Spleen (tissue), 11 donors: ENCODE data around the gene EXOC3. TPM values are rescaled to one million over a fixed set of nuclear protein-coding genes. Genes with fewer than 3 reads are reported as not detected.
A peak's percentile ranks its signal among the peaks of the same experiment; 100 is the strongest.

ENCODE experiments used
- DNase-seq: peaks from one replicate; pipeline ENCODE4 v3.0.0-alpha.2; 2020
- H3K27ac ChIP-seq, 8 donors: fragments of 200-600 bp; sonication (generic) in 7 of 8; 1 replicate in 4 of 8; 2 replicates in 4 of 8; pipeline versions ENCODE4 v1.5.0 to v1.8.0; 2016 to 2021; ENCODE audit warnings: inconsistent platforms in 4 of 8, mild to moderate bottlenecking in 4 of 8, moderate library complexity in 1 of 8
- H3K27me3 ChIP-seq, 7 donors: fragments of 200-600 bp; sonication (generic) in 6 of 7; replicated peaks in 1 of 7; 1 replicate in 4 of 7; 2 replicates in 3 of 7; pipeline versions ENCODE4 v1.5.0 to v1.8.0; 2016 to 2021; ENCODE audit warnings: inconsistent platforms in 3 of 7, mild to moderate bottlenecking in 1 of 7
- H3K36me3 ChIP-seq, 6 donors: fragments of 200-600 bp; sonication (generic) in 5 of 6; 1 replicate in 4 of 6; 2 replicates in 2 of 6; pipeline versions ENCODE4 v1.5.0 to v1.8.0; 2016 to 2021; ENCODE audit warnings: inconsistent platforms in 2 of 6
- H3K4me1 ChIP-seq, 6 donors: fragments of 200-600 bp; sonication (generic) in 5 of 6; 1 replicate in 3 of 6; 2 replicates in 3 of 6; pipeline versions ENCODE4 v1.5.0 to v1.8.0; 2016 to 2021; ENCODE audit warnings: inconsistent platforms in 3 of 6
- H3K4me3 ChIP-seq, 8 donors: fragments of 200-600 bp; sonication (generic) in 7 of 8; 1 replicate in 4 of 8; 2 replicates in 4 of 8; pipeline versions ENCODE4 v1.5.0 to v1.8.0; 2016 to 2021; ENCODE audit warnings: inconsistent platforms in 4 of 8, mild to moderate bottlenecking in 4 of 8, moderate library complexity in 2 of 8
- H3K9me3 ChIP-seq, 8 donors: fragments of 200-600 bp; sonication (generic) in 7 of 8; 1 replicate in 4 of 8; 2 replicates in 4 of 8; pipeline versions ENCODE4 v1.5.0 to v1.8.0; 2016 to 2021; ENCODE audit warnings: inconsistent platforms in 4 of 8
- CTCF ChIP-seq, 11 experiments: fragments of 200-600 bp in 7 of 11; fragments of 450-650 bp in 4 of 11; sonication (generic) in 4 of 11; IDR thresholded peaks in 8 of 11; conservative IDR thresholded peaks in 3 of 11; 1 replicate in 7 of 11; 2 replicates in 4 of 11; pipeline versions ENCODE4 v1.4.0 to v1.8.0; 2016 to 2021; ENCODE audit warnings: antibody characterized with exemption in 11 of 11, inconsistent platforms in 4 of 11, mild to moderate bottlenecking in 1 of 11
- POLR2A ChIP-seq, 3 donors: fragments of 450-650 bp; IDR thresholded peaks; one replicate each; pipeline ENCODE4 v1.5.1; 2017; ENCODE audit warnings: antibody characterized with exemption in 3 of 3, mild to moderate bottlenecking in 1 of 3
- POLR2AphosphoS5 ChIP-seq, 3 donors: sonication (generic); formaldehyde crosslinking; IDR thresholded peaks; one replicate each; pipeline ENCODE4 v1.5.1; 2017; ENCODE audit warnings: antibody characterized with exemption in 3 of 3
- WGBS, 5 donors: extraction: QIAGEN DNeasy Blood & Tissue Kit in 3 of 5; methylation state at CpG; one replicate each; pipeline versions ENCODE4 v1.1.5 to v1.1.7; 2013 to 2018; 5-methylcytosine and 5-hydroxymethylcytosine counted together
- intact Hi-C: fragments of 100-400 bp; cut with DNase I; formaldehyde crosslinking; loops from one replicate; pipeline ENCODE4 v1.15.0; 2023; ENCODE audit warnings: low total_unique reads
- polyA plus RNA-seq, 3 donors: library from polyadenylated mRNA; stranded (reverse); fragments of 200-250 nt; gene quantifications; one replicate each; pipeline ENCODE4 v1.2.1, GENCODE V29; 2013
- total RNA-seq, 7 donors: library from RNA; depleted of rRNA in 3 of 7; stranded (reverse); fragments of >200 nt in 3 of 7; fragmentation: NEBNext Ultra II Directional in 4 of 7; extraction: Animal tissue kit (Norgen Biotek cat#: 25700) in 4 of 7; gene quantifications; one replicate each; pipeline versions ENCODE4 v1.1.0 to v1.2.1, GENCODE V29; 2016 to 2021
- donor health status: healthy with polysubstance abuse.
- donor health status: DM: no; HTN: no; CAD: no; lungs with moderate emphysema.
- donor health status: DM: no; HTN: no; CAD: no.
- donor health status: Bipolar disorder and iron deficiency.
- donor health status: healthy.
- donor health status: DM: no; HTN: no; CAD: no.
- donor health status: DM: yes; HTN: yes; CAD: no.

The EXOC3 gene
- total and polyA plus RNA-seq, 10 donors: 22.7 to 87.0 (median 71.0) TPM

- intact Hi-C loops: no loop called here
- peak in 2 of 3 donors; percentile 46 to 52 for TF ChIP-seq POLR2AphosphoS5 (IDR thresholded peaks at IDR 0.05)
- no peak for TF ChIP-seq CTCF (IDR thresholded peaks at IDR 0.05 in 8 of 11, conservative IDR thresholded peaks at IDR 0.05 in 3 of 11)
- no peak for TF ChIP-seq POLR2A (IDR thresholded peaks at IDR 0.05)
- 30 to 50% (median 44%) methylated on average over 14 to 18 of the region's 18 CpGs for WGBS, 5 donors
- peaks cover 0 to 22% (median 8%) of the 10 kb centered on the region in 6 donors for H3K4me1 ChIP-seq
- no peaks in the 10 kb centered on the region for H3K9me3 ChIP-seq
- DNase-seq: peak; percentile 92
- H3K4me3 ChIP-seq: no peak overlapping the region
- H3K27ac ChIP-seq: peak overlapping the region in 5 of 8 donors; percentile 33 to 64 (median 43)
- peaks cover 0 to 91% (median 73%) of the 10 kb centered on the region in 6 donors for H3K36me3 ChIP-seq
- H3K27me3 ChIP-seq: no peaks in the 10 kb centered on the region
Measured at GRCh38 chr5:463952-464351, 21.0 kb downstream of the EXOC3 start.

GRCh38 chr5:464446-464842, 21.5 kb downstream of the EXOC3 start:
- TF ChIP-seq POLR2A (IDR thresholded peaks at IDR 0.05): no peak
- TF ChIP-seq POLR2AphosphoS5 (IDR thresholded peaks at IDR 0.05): peak in 1 of 3 donors; percentile 0
- no peak for TF ChIP-seq CTCF (IDR thresholded peaks at IDR 0.05 in 8 of 11, conservative IDR thresholded peaks at IDR 0.05 in 3 of 11)
- Histone ChIP-seq H3K27me3 (no peaks in the 10 kb centered on the region), H3K4me1 (peaks cover 0 to 21% (median 8%) of the 10 kb centered on the region in 6 donors), H3K27ac (peak overlapping the region in 5 of 8 donors; percentile 33 to 64 (median 43)), H3K36me3 (peaks cover 0 to 91% (median 70%) of the 10 kb centered on the region in 6 donors), H3K4me3 (no peak overlapping the region), H3K9me3 (no peaks in the 10 kb centered on the region)
- intact Hi-C loops: no loop called here
- WGBS, 5 donors: 92 to 95% (median 94%) methylated on average over 19 of the region's 19 CpGs
- DNase-seq: peak; percentile 76

GRCh38 chr5:464843-465590, 22.0 kb downstream of the EXOC3 start:
- no peak overlapping the region for H3K4me3 ChIP-seq
- DNase-seq: peak; percentile 78
- peak overlapping the region in 3 of 8 donors; percentile 38 to 64 (median 43) for H3K27ac ChIP-seq
- no peaks in the 10 kb centered on the region for H3K27me3 ChIP-seq
- H3K36me3 ChIP-seq: peaks cover 0 to 91% (median 64%) of the 10 kb centered on the region in 6 donors
- TF ChIP-seq POLR2AphosphoS5 (IDR thresholded peaks at IDR 0.05) (peak in 2 of 3 donors; percentile 4 to 42), POLR2A (IDR thresholded peaks at IDR 0.05) (no peak)
- 93 to 96% (median 95%) methylated on average over 33 to 63 of the region's 63 CpGs for WGBS, 5 donors
- intact Hi-C loops: no loop called here
- peaks cover 0 to 25% (median 9%) of the 10 kb centered on the region in 6 donors for H3K4me1 ChIP-seq
- H3K9me3 ChIP-seq: no peaks in the 10 kb centered on the region

GRCh38 chr5:465591-466403, 22.8 kb downstream of the EXOC3 start:
- WGBS, 5 donors: 89 to 96% (median 91%) methylated on average over 23 to 29 of the region's 29 CpGs
- DNase-seq: peak; percentile 74
- no peaks in the 10 kb centered on the region for H3K27me3 ChIP-seq
- H3K4me3 ChIP-seq: no peak overlapping the region
- H3K36me3 ChIP-seq: peaks cover 0 to 87% (median 56%) of the 10 kb centered on the region in 6 donors
- peaks cover 1 to 33% (median 17%) of the 10 kb centered on the region in 6 donors for H3K4me1 ChIP-seq
- H3K27ac ChIP-seq: no peak overlapping the region
- TF ChIP-seq POLR2A (IDR thresholded peaks at IDR 0.05) (no peak), POLR2AphosphoS5 (IDR thresholded peaks at IDR 0.05) (no peak), CTCF (IDR thresholded peaks at IDR 0.05 in 8 of 11, conservative IDR thresholded peaks at IDR 0.05 in 3 of 11) (no peak)
- intact Hi-C loops: no loop called here
- H3K9me3 ChIP-seq: no peaks in the 10 kb centered on the region
